DOHH2 (cell line): Measurements from ENCODE around the gene RPL37A.

Experiments
- EZH2phosphoT487 ChIP-seq: fragments of 200-600 bp; sonication (generic); IDR thresholded peaks from 2 replicates; pipeline ENCODE4 v1.6.1; 2017; ENCODE audit warnings: borderline replicate concordance, mild to moderate bottlenecking, antibody characterized with exemption, low read length, moderate library complexity, mixed read lengths
- TF ChIP-seq, protein P1 (sequence below): fragments of 200-600 bp; sonication (generic); IDR thresholded peaks from one replicate; pipeline ENCODE4 v1.5.1; 2014; ENCODE audit warnings: antibody characterized with exemption, mild to moderate bottlenecking, low read depth, low read length; ENCODE audit not compliant: poor library complexity, severe bottlenecking

DNA sequence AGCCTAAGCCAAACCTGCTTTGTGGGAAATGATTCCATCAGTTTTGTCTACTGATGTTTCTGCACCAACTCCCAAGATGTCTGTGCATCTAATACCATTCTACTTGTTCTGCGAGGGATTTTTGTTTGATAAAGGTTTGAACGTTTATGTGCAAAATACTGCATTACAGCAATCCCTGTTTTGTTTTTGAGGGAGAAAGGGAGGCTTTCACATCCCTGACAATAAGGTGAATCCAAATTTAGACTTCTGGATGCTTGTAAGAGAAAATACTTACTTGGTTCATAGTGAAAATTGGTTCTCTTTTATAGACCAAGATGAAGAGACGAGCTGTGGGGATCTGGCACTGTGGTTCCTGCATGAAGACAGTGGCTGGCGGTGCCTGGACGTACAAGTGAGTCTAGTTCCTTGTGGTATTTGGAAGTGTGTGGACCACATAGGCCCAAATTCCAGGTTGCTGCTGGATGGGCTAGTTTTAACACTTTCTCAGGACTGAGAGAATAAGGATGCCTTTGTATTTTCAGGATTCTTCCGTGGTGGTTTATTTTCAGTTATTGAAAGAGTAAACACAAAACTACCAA, 1.1 kb downstream of the RPL37A start:
- TF ChIP-seq, protein P1, sequence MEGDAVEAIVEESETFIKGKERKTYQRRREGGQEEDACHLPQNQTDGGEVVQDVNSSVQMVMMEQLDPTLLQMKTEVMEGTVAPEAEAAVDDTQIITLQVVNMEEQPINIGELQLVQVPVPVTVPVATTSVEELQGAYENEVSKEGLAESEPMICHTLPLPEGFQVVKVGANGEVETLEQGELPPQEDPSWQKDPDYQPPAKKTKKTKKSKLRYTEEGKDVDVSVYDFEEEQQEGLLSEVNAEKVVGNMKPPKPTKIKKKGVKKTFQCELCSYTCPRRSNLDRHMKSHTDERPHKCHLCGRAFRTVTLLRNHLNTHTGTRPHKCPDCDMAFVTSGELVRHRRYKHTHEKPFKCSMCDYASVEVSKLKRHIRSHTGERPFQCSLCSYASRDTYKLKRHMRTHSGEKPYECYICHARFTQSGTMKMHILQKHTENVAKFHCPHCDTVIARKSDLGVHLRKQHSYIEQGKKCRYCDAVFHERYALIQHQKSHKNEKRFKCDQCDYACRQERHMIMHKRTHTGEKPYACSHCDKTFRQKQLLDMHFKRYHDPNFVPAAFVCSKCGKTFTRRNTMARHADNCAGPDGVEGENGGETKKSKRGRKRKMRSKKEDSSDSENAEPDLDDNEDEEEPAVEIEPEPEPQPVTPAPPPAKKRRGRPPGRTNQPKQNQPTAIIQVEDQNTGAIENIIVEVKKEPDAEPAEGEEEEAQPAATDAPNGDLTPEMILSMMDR: no peak
- TF ChIP-seq EZH2phosphoT487: no peak
